Omental fat pad (tissue), 4 donors: ENCODE measurements around the gene CYS1. TPM values are rescaled to one million over a fixed set of nuclear protein-coding genes. Genes with fewer than 3 reads are reported as not detected.

Experiments
- ATAC-seq: fragments of 150-250 bp; one replicate; pipeline ENCODE4 v1.9.1; 2016; ENCODE audit warnings: mild to moderate bottlenecking, moderate library complexity; ENCODE audit not compliant: low FRiP score
- DNase-seq: peaks from one replicate; pipeline ENCODE4 v3.0.0-alpha.2; 2019; ENCODE audit warnings: low spot score
- total RNA-seq, 4 donors: library from RNA; depleted of rRNA; stranded (reverse); fragments of >200 nt; gene quantifications; one replicate each; pipeline ENCODE4 v1.1.0, GENCODE V29; 2016
- TF ChIP-seq, protein P1 (sequence below), 3 donors: fragments of 450-650 bp; IDR thresholded peaks; one replicate each; pipeline ENCODE4 v1.5.1; 2016 to 2017; ENCODE audit warnings: antibody characterized with exemption in 3 of 3, mild to moderate bottlenecking in 3 of 3, moderate library complexity in 2 of 3

CYS1 gene
- total RNA-seq, 4 donors from 2014 or later = 0.63 to 2.7 (median 1.2) TPM

- peak; percentile 80 for DNase-seq
- TF ChIP-seq, protein P1, sequence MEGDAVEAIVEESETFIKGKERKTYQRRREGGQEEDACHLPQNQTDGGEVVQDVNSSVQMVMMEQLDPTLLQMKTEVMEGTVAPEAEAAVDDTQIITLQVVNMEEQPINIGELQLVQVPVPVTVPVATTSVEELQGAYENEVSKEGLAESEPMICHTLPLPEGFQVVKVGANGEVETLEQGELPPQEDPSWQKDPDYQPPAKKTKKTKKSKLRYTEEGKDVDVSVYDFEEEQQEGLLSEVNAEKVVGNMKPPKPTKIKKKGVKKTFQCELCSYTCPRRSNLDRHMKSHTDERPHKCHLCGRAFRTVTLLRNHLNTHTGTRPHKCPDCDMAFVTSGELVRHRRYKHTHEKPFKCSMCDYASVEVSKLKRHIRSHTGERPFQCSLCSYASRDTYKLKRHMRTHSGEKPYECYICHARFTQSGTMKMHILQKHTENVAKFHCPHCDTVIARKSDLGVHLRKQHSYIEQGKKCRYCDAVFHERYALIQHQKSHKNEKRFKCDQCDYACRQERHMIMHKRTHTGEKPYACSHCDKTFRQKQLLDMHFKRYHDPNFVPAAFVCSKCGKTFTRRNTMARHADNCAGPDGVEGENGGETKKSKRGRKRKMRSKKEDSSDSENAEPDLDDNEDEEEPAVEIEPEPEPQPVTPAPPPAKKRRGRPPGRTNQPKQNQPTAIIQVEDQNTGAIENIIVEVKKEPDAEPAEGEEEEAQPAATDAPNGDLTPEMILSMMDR (IDR thresholded peaks at IDR 0.05) = no peak
- ATAC-seq = peak; percentile 81
Measured at GRCh38 chr2:10043256-10043905, 36.8 kb downstream of the CYS1 start, which contains the start of gene KLF11. Gene KLF11, plus strand, starts transcription at chr2:10043550. Its CDS starts 167 bp downstream, at chr2:10043717.

GRCh38 chr2:10042301-10043161 lies 37.7 kb downstream of the CYS1 start:
- peak; percentile 68 for DNase-seq
- TF ChIP-seq, protein P1 (IDR thresholded peaks at IDR 0.05) = no peak

GRCh38 chr2:10041711-10042110 lies 38.5 kb downstream of the CYS1 start:
- no peak for ATAC-seq
- DNase-seq = no peak
- TF ChIP-seq, protein P1 (IDR thresholded peaks at IDR 0.05) = no peak

More at GRCh38 chr2:10042301-10043161, 37.7 kb downstream of the CYS1 start:
- ATAC-seq = peak; percentile 50

- no peak for DNase-seq
- ATAC-seq = no peak
- TF ChIP-seq, protein P1 (IDR thresholded peaks at IDR 0.05) = no peak
Measured at GRCh38 chr2:10039658-10040410, 40.4 kb downstream of the CYS1 start.

- DNase-seq (no peak), ATAC-seq (no peak)
- TF ChIP-seq, protein P1 (IDR thresholded peaks at IDR 0.05) = no peak
Measured at GRCh38 chr2:10038716-10039115, 41.5 kb downstream of the CYS1 start.

- ATAC-seq = no peak
Measured at GRCh38 chr2:10038123-10038522, 42.1 kb downstream of the CYS1 start.

More at GRCh38 chr2:10038123-10038522, 42.1 kb downstream of the CYS1 start:
- no peak for DNase-seq
- TF ChIP-seq, protein P1 (IDR thresholded peaks at IDR 0.05) = no peak
